SK-N-SH treated with all-trans-retinoic acid at 6 μM for 48 hours (cell line): Measurements from ENCODE around the gene PVALEF.

Experiments
- CSDC2 ChIP-seq: fragments of 250-450 bp; sonication (Bioruptor Pico); IDR thresholded peaks from 2 replicates; pipeline ENCODE4 v1.5.0; 2020; ENCODE audit warnings: mild to moderate bottlenecking, moderate library complexity
- OSR1 ChIP-seq: fragments of 250-450 bp; sonication (Bioruptor Pico); IDR thresholded peaks from 2 replicates; pipeline ENCODE4 v1.8.0; 2022; ENCODE audit warnings: moderate library complexity, mild to moderate bottlenecking, inconsistent platforms
- PPARA ChIP-seq: fragments of 250-450 bp; sonication (Bioruptor Pico); IDR thresholded peaks from 2 replicates; pipeline ENCODE4 v1.5.0; 2020; ENCODE audit warnings: mild to moderate bottlenecking, borderline replicate concordance
- RARB ChIP-seq: fragments of 250-450 bp; sonication (Bioruptor Pico); IDR thresholded peaks from 2 replicates; pipeline ENCODE4 v1.8.0; 2021; ENCODE audit warnings: mild to moderate bottlenecking, moderate library complexity
- TCF4 ChIP-seq: fragments of 250-450 bp; sonication (Bioruptor Pico); IDR thresholded peaks from 2 replicates; pipeline ENCODE4 v1.8.0; 2021; ENCODE audit warnings: mild to moderate bottlenecking, moderate library complexity, borderline replicate concordance
- TOX ChIP-seq: fragments of 250-450 bp; sonication (Bioruptor Pico); IDR thresholded peaks from 2 replicates; pipeline ENCODE4 v1.8.0; 2021; ENCODE audit warnings: mild to moderate bottlenecking, moderate library complexity, borderline replicate concordance
- ZC3H10 ChIP-seq: fragments of 250-450 bp; sonication (Bioruptor Pico); IDR thresholded peaks from 2 replicates; pipeline ENCODE4 v1.5.1; 2021; ENCODE audit warnings: mild to moderate bottlenecking, moderate library complexity
- ZFP3 ChIP-seq: fragments of 250-450 bp; sonication (Bioruptor Pico); IDR thresholded peaks from 2 replicates; pipeline ENCODE4 v1.5.0; 2020; ENCODE audit warnings: mild to moderate bottlenecking, moderate library complexity
- ZFP30 ChIP-seq: fragments of 450-650 bp; formaldehyde crosslinking; IDR thresholded peaks from 2 replicates; pipeline ENCODE4 v1.5.0; 2022; ENCODE audit warnings: mild to moderate bottlenecking, moderate library complexity
- ZNF565 ChIP-seq: fragments of 450-650 bp; formaldehyde crosslinking; conservative IDR thresholded peaks from 2 replicates; pipeline ENCODE4 v1.5.0; 2020; ENCODE audit warnings: low read depth, mild to moderate bottlenecking, moderate library complexity
- ZNF8 ChIP-seq: fragments of 450-650 bp; formaldehyde crosslinking; IDR thresholded peaks from 2 replicates; pipeline ENCODE4 v1.5.0; 2020; ENCODE audit warnings: mild to moderate bottlenecking, moderate library complexity
- TF ChIP-seq, protein P1 (sequence below): fragments of 250-450 bp; sonication (Bioruptor Pico); IDR thresholded peaks from 2 replicates; pipeline ENCODE4 v1.8.0; 2021; ENCODE audit warnings: low read depth, mild to moderate bottlenecking, moderate library complexity, borderline replicate concordance
- TF ChIP-seq, protein P2 (sequence below): fragments of 250-450 bp; sonication (Bioruptor Pico); IDR thresholded peaks from 2 replicates; pipeline ENCODE4 v1.8.0; 2020; ENCODE audit warnings: mild to moderate bottlenecking, moderate library complexity, borderline replicate concordance
- TF ChIP-seq, protein P3 (sequence below): fragments of 250-450 bp; sonication (Bioruptor Pico); IDR thresholded peaks from 2 replicates; pipeline ENCODE4 v1.5.1; 2020; ENCODE audit warnings: low read depth, mild to moderate bottlenecking, moderate library complexity

GRCh38 chr17:81140695-81141094 lies 24.6 kb upstream of the PVALEF start:
- TF ChIP-seq TOX, result no peak
- TF ChIP-seq RARB (CRISPR knock-in tag), result no peak
- no peak for TF ChIP-seq ZC3H10 (CRISPR knock-in tag)
- TF ChIP-seq, protein P1, sequence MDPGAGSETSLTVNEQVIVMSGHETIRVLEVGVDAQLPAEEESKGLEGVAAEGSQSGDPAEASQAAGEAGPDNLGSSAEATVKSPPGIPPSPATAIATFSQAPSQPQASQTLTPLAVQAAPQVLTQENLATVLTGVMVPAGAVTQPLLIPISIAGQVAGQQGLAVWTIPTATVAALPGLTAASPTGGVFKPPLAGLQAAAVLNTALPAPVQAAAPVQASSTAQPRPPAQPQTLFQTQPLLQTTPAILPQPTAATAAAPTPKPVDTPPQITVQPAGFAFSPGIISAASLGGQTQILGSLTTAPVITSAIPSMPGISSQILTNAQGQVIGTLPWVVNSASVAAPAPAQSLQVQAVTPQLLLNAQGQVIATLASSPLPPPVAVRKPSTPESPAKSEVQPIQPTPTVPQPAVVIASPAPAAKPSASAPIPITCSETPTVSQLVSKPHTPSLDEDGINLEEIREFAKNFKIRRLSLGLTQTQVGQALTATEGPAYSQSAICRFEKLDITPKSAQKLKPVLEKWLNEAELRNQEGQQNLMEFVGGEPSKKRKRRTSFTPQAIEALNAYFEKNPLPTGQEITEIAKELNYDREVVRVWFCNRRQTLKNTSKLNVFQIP (CRISPR knock-in tag), result no peak
- no peak for TF ChIP-seq ZFP30
- no peak for TF ChIP-seq PPARA
- TF ChIP-seq, protein P2, sequence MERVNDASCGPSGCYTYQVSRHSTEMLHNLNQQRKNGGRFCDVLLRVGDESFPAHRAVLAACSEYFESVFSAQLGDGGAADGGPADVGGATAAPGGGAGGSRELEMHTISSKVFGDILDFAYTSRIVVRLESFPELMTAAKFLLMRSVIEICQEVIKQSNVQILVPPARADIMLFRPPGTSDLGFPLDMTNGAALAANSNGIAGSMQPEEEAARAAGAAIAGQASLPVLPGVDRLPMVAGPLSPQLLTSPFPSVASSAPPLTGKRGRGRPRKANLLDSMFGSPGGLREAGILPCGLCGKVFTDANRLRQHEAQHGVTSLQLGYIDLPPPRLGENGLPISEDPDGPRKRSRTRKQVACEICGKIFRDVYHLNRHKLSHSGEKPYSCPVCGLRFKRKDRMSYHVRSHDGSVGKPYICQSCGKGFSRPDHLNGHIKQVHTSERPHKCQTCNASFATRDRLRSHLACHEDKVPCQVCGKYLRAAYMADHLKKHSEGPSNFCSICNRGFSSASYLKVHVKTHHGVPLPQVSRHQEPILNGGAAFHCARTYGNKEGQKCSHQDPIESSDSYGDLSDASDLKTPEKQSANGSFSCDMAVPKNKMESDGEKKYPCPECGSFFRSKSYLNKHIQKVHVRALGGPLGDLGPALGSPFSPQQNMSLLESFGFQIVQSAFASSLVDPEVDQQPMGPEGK, result no peak
- TF ChIP-seq, protein P3, sequence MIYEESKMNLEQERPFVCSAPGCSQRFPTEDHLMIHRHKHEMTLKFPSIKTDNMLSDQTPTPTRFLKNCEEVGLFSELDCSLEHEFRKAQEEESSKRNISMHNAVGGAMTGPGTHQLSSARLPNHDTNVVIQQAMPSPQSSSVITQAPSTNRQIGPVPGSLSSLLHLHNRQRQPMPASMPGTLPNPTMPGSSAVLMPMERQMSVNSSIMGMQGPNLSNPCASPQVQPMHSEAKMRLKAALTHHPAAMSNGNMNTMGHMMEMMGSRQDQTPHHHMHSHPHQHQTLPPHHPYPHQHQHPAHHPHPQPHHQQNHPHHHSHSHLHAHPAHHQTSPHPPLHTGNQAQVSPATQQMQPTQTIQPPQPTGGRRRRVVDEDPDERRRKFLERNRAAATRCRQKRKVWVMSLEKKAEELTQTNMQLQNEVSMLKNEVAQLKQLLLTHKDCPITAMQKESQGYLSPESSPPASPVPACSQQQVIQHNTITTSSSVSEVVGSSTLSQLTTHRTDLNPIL (CRISPR knock-in tag), result no peak
- no peak for TF ChIP-seq ZFP3 (CRISPR knock-in tag)
- no peak for TF ChIP-seq OSR1 (CRISPR knock-in tag)
- no peak for TF ChIP-seq TCF4 (CRISPR knock-in tag)
- TF ChIP-seq CSDC2, result no peak
- no peak for TF ChIP-seq ZNF565
- TF ChIP-seq ZNF8, result no peak
